BLaER1 treated with 17β-estradiol and CSF1 and Interleukin-3, amounts not matched to agents 10 nM and 100 nM (cell line): ENCODE results near the gene SUN2.

Experiments
- H3K27ac ChIP-seq, 11 experiments: shearing (Covaris generic); formaldehyde crosslinking; 2 replicates each; pipeline ENCODE4 v1.8.1; 2022
- H3K27me3 ChIP-seq, 11 experiments: shearing (Covaris generic); formaldehyde crosslinking; 2 replicates each; pipeline ENCODE4 v1.8.1; 2022
- H3K36me3 ChIP-seq, 11 experiments: shearing (Covaris generic); formaldehyde crosslinking; 2 replicates each; pipeline ENCODE4 v1.8.1; 2022
- H3K4me1 ChIP-seq, 10 experiments: shearing (Covaris generic); formaldehyde crosslinking; 2 replicates each; pipeline ENCODE4 v1.8.1; 2022
- H3K4me2 ChIP-seq, 11 experiments: shearing (Covaris generic); formaldehyde crosslinking; 2 replicates each; pipeline ENCODE4 v1.8.1; 2022
- H3K4me3 ChIP-seq, 10 experiments: shearing (Covaris generic); formaldehyde crosslinking; 2 replicates each; pipeline ENCODE4 v1.8.1; 2022
- H3K9ac ChIP-seq, 11 experiments: shearing (Covaris generic); formaldehyde crosslinking; 2 replicates each; pipeline ENCODE4 v1.8.1; 2022
- H3K9me3 ChIP-seq, 11 experiments: shearing (Covaris generic); formaldehyde crosslinking; replicated peaks in 1 of 11; 2 replicates each; pipeline ENCODE4 v1.8.1; 2022
- H4K20me1 ChIP-seq, 11 experiments: shearing (Covaris generic); formaldehyde crosslinking; 2 replicates each; pipeline ENCODE4 v1.8.1; 2022
- Cebpa-rat ChIP-seq, 11 experiments: shearing (Covaris generic); IDR thresholded peaks; 2 replicates each; pipeline ENCODE4 v1.8.1; 2022

Gene SUN2

GRCh38 chr22:38793317-38793716 lies 37.5 kb upstream of the SUN2 start:
- peak overlapping the region; percentile 73 to 93 (median 78) for H3K4me3 ChIP-seq
- no peaks in the 10 kb centered on the region; a peak in 1 of 22 replicates for H3K9me3 ChIP-seq
- H3K36me3 ChIP-seq, result peaks cover 6 to 20% (median 11%) of the 10 kb centered on the region in 11 experiments; a peak in 17 of 22 replicates
- H3K27ac ChIP-seq, result peak overlapping the region; percentile 59 to 88 (median 76); a peak in 21 of 22 replicates
- H3K27me3 ChIP-seq, result no peaks in the 10 kb centered on the region
- peak overlapping the region; percentile 84 to 99 (median 97) for H3K4me2 ChIP-seq
- no peak for TF ChIP-seq Cebpa-rat (IDR thresholded peaks at IDR 0.05)
- peaks cover 13 to 28% (median 16%) of the 10 kb centered on the region in 10 experiments for H3K4me1 ChIP-seq
- H4K20me1 ChIP-seq, result no peaks in the 10 kb centered on the region
- peak overlapping the region; percentile 76 to 93 (median 83) for H3K9ac ChIP-seq

GRCh38 chr22:38792833-38793232 lies 37.0 kb upstream of the SUN2 start:
- Histone ChIP-seq H3K4me2 (peak overlapping the region; percentile 84 to 99 (median 97)), H3K9ac (peak overlapping the region in 7 of 11 experiments; percentile 83 to 93 (median 85); a peak in 12 of 22 replicates), H3K4me3 (peak overlapping the region; percentile 73 to 93 (median 78); a peak in 14 of 20 replicates), H3K27me3 (no peaks in the 10 kb centered on the region), H3K36me3 (peaks cover 6 to 20% (median 11%) of the 10 kb centered on the region in 11 experiments; a peak in 17 of 22 replicates), H3K27ac (peak overlapping the region in 1 of 11 experiments; percentile 88; a peak in 1 of 22 replicates), H4K20me1 (no peaks in the 10 kb centered on the region), H3K4me1 (peaks cover 13 to 32% (median 18%) of the 10 kb centered on the region in 10 experiments), H3K9me3 (no peaks in the 10 kb centered on the region)
- TF ChIP-seq Cebpa-rat (IDR thresholded peaks at IDR 0.05), result no peak

DNA sequence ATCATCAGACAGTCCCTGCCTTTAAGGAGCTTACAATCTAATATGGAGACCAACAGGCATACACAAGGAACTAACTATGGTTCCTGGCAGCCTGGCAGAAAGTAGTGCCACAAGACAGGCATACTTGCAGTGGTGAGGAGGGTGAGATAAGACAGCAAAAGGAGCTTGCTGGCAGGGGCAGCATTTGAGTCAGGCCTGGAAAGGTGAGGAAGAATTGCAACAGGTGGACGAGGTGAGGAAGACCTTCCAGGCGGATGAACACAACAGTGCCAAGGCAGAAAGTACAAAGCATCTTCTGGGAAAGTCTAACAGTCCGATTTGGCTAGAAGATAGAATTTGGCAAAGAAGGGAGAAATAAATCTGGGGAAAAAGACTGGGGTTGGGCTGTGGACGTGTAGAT lies 33.8 kb upstream of the SUN2 start:
- TF ChIP-seq Cebpa-rat (IDR thresholded peaks at IDR 0.05), result no peak
- peaks cover 6 to 20% (median 11%) of the 10 kb centered on the region in 11 experiments; a peak in 17 of 22 replicates for H3K36me3 ChIP-seq
- no peaks in the 10 kb centered on the region for H3K27me3 ChIP-seq
- H3K27ac ChIP-seq, result no peak overlapping the region
- no peak overlapping the region for H3K4me2 ChIP-seq
- peaks cover 12 to 34% (median 25%) of the 10 kb centered on the region in 10 experiments for H3K4me1 ChIP-seq
- H3K9ac ChIP-seq, result no peak overlapping the region
- no peak overlapping the region for H3K4me3 ChIP-seq
- no peaks in the 10 kb centered on the region for H3K9me3 ChIP-seq
- peaks cover 0 to 4% (median 0%) of the 10 kb centered on the region in 11 experiments; a peak in 2 of 22 replicates for H4K20me1 ChIP-seq

GRCh38 chr22:38788846-38789245 lies 33.0 kb upstream of the SUN2 start:
- H3K4me1 ChIP-seq, result peaks cover 7 to 29% (median 21%) of the 10 kb centered on the region in 10 experiments
- TF ChIP-seq Cebpa-rat (IDR thresholded peaks at IDR 0.05), result no peak
- H3K36me3 ChIP-seq, result peaks cover 6 to 20% (median 11%) of the 10 kb centered on the region in 11 experiments; a peak in 17 of 22 replicates
- H3K9ac ChIP-seq, result 0 out of 22 replicates have a peak overlapping the region, but pooled peaks of 1 of the 11 experiments have one; percentile 4
- peaks cover 0 to 4% (median 0%) of the 10 kb centered on the region in 11 experiments; a peak in 2 of 22 replicates for H4K20me1 ChIP-seq
- no peak overlapping the region for H3K27ac ChIP-seq
- no peaks in the 10 kb centered on the region for H3K9me3 ChIP-seq
- H3K4me2 ChIP-seq, result peak overlapping the region in 2 of 11 experiments; percentile 39 to 45; a peak in 1 of 22 replicates
- no peak overlapping the region for H3K4me3 ChIP-seq
- H3K27me3 ChIP-seq, result no peaks in the 10 kb centered on the region

GRCh38 chr22:38788021-38788816 lies 32.4 kb upstream of the SUN2 start:
- Histone ChIP-seq H3K4me3 (no peak overlapping the region), H3K27me3 (no peaks in the 10 kb centered on the region), H3K9ac (0 out of 22 replicates have a peak overlapping the region, but pooled peaks of 1 of the 11 experiments have one; percentile 4), H3K36me3 (peaks cover 6 to 20% (median 11%) of the 10 kb centered on the region in 11 experiments; a peak in 17 of 22 replicates), H3K4me1 (peaks cover 8 to 29% (median 21%) of the 10 kb centered on the region in 10 experiments), H4K20me1 (peaks cover 0 to 4% (median 0%) of the 10 kb centered on the region in 11 experiments; a peak in 2 of 22 replicates), H3K9me3 (no peaks in the 10 kb centered on the region), H3K27ac (no peak overlapping the region), H3K4me2 (peak overlapping the region in 3 of 11 experiments; percentile 8 to 45 (median 39); a peak in 5 of 22 replicates)
- TF ChIP-seq Cebpa-rat (IDR thresholded peaks at IDR 0.05), result no peak

- no peaks in the 10 kb centered on the region for H3K27me3 ChIP-seq
- no peaks in the 10 kb centered on the region for H3K9me3 ChIP-seq
- no peak overlapping the region; a peak in 2 of 22 replicates for H3K9ac ChIP-seq
- H3K4me3 ChIP-seq, result no peak overlapping the region
- peaks cover 18 to 38% (median 29%) of the 10 kb centered on the region in 10 experiments for H3K4me1 ChIP-seq
- peaks cover 0 to 4% (median 0%) of the 10 kb centered on the region in 11 experiments; a peak in 2 of 22 replicates for H4K20me1 ChIP-seq
- peaks cover 6 to 20% (median 11%) of the 10 kb centered on the region in 11 experiments; a peak in 17 of 22 replicates for H3K36me3 ChIP-seq
- H3K4me2 ChIP-seq, result 0 out of 22 replicates have a peak overlapping the region, but pooled peaks of 1 of the 11 experiments have one; percentile 4
- TF ChIP-seq Cebpa-rat (IDR thresholded peaks at IDR 0.05), result no peak
- no peak overlapping the region for H3K27ac ChIP-seq
These were observed 30.8 kb upstream of the SUN2 start for GRCh38 chr22:38786631-38787030.

DNA sequence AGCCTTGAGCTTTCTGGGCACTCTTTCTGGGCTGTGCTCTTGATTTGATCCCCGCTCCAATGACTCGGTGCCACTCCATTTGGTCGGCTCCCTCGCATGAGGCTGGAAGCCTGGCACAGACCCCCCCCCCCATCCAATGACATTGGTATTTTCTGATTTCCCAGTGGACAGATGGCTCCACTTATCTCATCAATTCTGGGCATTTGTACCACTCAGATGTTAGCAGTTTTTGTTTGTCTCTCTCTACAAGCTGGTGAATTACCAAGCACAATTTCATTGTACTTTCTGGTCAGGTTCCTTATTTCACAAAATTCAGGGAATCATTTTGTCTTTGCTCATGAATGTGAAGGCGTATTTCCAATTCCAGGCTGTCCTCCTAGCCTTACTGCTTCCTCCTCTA lies 29.1 kb upstream of the SUN2 start:
- H4K20me1 ChIP-seq, result peaks cover 0 to 4% (median 0%) of the 10 kb centered on the region in 11 experiments; a peak in 2 of 22 replicates
- H3K36me3 ChIP-seq, result peaks cover 0 to 20% (median 16%) of the 10 kb centered on the region in 11 experiments; a peak in 15 of 22 replicates
- H3K9ac ChIP-seq, result no peak overlapping the region
- no peak overlapping the region for H3K4me2 ChIP-seq
- H3K4me3 ChIP-seq, result no peak overlapping the region
- H3K27ac ChIP-seq, result no peak overlapping the region
- H3K4me1 ChIP-seq, result peaks cover 18 to 44% (median 30%) of the 10 kb centered on the region in 10 experiments
- TF ChIP-seq Cebpa-rat (IDR thresholded peaks at IDR 0.05), result no peak
- no peaks in the 10 kb centered on the region for H3K9me3 ChIP-seq
- no peaks in the 10 kb centered on the region for H3K27me3 ChIP-seq

DNA sequence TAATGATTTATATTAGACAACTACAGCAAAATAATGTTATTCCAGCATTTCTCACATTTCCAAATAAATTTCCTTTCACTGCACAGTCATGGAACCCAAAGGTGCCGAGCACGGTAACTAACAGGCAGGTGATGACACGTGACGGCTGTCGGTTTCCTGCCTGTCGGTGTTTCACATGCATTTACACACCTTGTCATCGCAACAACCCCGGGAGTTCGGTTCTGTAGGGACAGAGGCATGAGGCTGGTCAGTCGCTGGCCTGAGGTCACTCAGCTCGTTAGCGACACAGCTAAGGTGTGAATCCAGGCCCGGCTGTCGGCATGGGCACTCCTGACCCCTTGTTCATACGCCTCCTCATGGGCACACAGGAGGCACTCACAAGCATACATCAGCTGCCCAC lies 28.2 kb upstream of the SUN2 start:
- no peak for TF ChIP-seq Cebpa-rat (IDR thresholded peaks at IDR 0.05)
- H3K27me3 ChIP-seq, result no peaks in the 10 kb centered on the region
- no peak overlapping the region for H3K4me3 ChIP-seq
- no peaks in the 10 kb centered on the region for H3K9me3 ChIP-seq
- H4K20me1 ChIP-seq, result peaks cover 0 to 4% (median 0%) of the 10 kb centered on the region in 11 experiments; a peak in 2 of 22 replicates
- no peak overlapping the region for H3K27ac ChIP-seq
- no peak overlapping the region for H3K9ac ChIP-seq
- peaks cover 0 to 24% (median 17%) of the 10 kb centered on the region in 11 experiments; a peak in 15 of 22 replicates for H3K36me3 ChIP-seq
- H3K4me1 ChIP-seq, result peaks cover 18 to 44% (median 30%) of the 10 kb centered on the region in 10 experiments
- H3K4me2 ChIP-seq, result no peak overlapping the region
